IMR-90 (cell line): ENCODE measurements around the gene AKAP8L.

Experiments used
- BHLHE40 ChIP-seq: fragments of 150-350 bp; IDR thresholded peaks from 2 replicates; pipeline ENCODE4 v1.6.1; 2016; ENCODE audit warnings: mild to moderate bottlenecking, low read depth, low read length
- CEBPB ChIP-seq: IDR thresholded peaks from 2 replicates; pipeline ENCODE4 v1.6.1; 2012; ENCODE audit warnings: low read depth, low read length, improper control_type of control experiment
- CHD1 ChIP-seq: IDR thresholded peaks from 2 replicates; pipeline ENCODE4 v1.6.1; 2012; ENCODE audit warnings: low read depth, low read length, improper control_type of control experiment
- CTCF ChIP-seq: conservative IDR thresholded peaks from 2 replicates; pipeline ENCODE4 v1.5.1; 2012; ENCODE audit warnings: mild to moderate bottlenecking, low read depth, low read length, improper control_type of control experiment
- FOS ChIP-seq: fragments of 150-350 bp; IDR thresholded peaks from 2 replicates; pipeline ENCODE4 v1.6.1; 2016; ENCODE audit warnings: low read depth, low read length
- MAFK ChIP-seq: IDR thresholded peaks from 2 replicates; pipeline ENCODE4 v1.6.1; 2012; ENCODE audit warnings: low read depth, low read length, improper control_type of control experiment
- MAZ ChIP-seq: IDR thresholded peaks from 2 replicates; pipeline ENCODE4 v1.6.1; 2012; ENCODE audit warnings: low read depth, mild to moderate bottlenecking, low read length, improper control_type of control experiment, moderate library complexity, borderline replicate concordance
- MXI1 ChIP-seq: IDR thresholded peaks from 2 replicates; pipeline ENCODE4 v1.6.1; 2012; ENCODE audit warnings: low read depth, mild to moderate bottlenecking, low read length, moderate library complexity, borderline replicate concordance
- NFE2L2 ChIP-seq: fragments of 150-350 bp; IDR thresholded peaks from 2 replicates; pipeline ENCODE4 v1.6.1; 2016; ENCODE audit warnings: low read depth, mild to moderate bottlenecking, low read length
- POLR2A ChIP-seq: IDR thresholded peaks from 2 replicates; pipeline ENCODE4 v1.6.1; 2012; ENCODE audit warnings: mild to moderate bottlenecking, low read depth, low read length
- RAD21 ChIP-seq: IDR thresholded peaks from 2 replicates; pipeline ENCODE4 v1.6.1; 2012; ENCODE audit warnings: low read length, improper control_type of control experiment
- RFX5 ChIP-seq: IDR thresholded peaks from 2 replicates; pipeline ENCODE4 v1.8.0; 2012; ENCODE audit warnings: low read depth, mild to moderate bottlenecking, low read length, moderate library complexity
- SMC3 ChIP-seq: fragments of 150-350 bp; IDR thresholded peaks from 2 replicates; pipeline ENCODE4 v1.6.1; 2016; ENCODE audit warnings: low read depth, mild to moderate bottlenecking, antibody characterized with exemption, low read length, moderate library complexity
- TF ChIP-seq, protein P1 (sequence below): fragments of 150-350 bp; IDR thresholded peaks from 2 replicates; pipeline ENCODE4 v1.6.1; 2017; ENCODE audit warnings: mild to moderate bottlenecking, antibody characterized with exemption, low read length, low read depth

DNA sequence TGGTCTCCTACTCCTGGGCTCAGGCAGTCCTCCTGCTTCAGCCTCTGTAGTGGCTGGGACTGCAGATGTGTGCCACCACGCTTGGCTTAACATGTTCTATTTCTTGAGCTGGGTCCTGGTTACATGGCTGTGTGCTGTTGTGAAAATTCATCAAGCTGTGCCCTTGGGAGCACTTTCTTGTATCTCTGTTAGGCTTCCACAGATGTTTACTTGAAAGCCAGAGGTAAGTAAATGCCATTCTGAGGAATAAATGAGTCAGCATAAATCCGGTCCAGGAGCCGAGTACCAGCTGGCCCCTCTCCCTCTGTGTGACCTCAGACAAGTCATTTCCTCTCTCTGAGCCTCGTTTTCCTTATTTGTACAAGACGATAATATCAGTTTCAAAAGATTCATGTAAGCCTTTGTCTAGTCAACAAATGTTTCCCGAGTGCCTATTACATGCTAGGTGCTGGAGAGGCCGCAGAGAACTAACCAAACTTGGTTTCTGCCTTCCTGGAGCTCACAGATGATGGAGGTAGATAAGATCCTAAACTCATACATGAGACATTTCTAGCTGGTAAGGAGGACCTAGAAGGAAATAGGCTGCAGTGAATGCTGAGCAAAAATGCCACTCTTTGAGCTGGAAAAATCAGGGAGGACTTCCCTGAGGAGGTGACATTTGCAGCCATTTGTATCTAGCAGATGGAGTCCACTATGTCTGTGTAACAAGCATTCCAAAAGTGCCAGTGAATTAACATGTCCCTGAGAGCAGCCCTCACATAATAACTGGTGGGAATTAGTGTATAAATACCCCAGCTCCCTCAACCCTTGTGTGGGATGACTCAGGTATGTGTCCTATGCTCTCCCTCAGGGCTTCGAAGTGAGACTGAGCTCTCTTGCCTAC lies 48.3 kb upstream of the AKAP8L start:
- TF ChIP-seq SMC3 (no peak), POLR2A (no peak), CTCF (no peak), MAFK (peak; percentile 78), NFE2L2 (peak; percentile 58), MXI1 (no peak), CEBPB (no peak), CHD1 (no peak), RAD21 (no peak), MAZ (no peak), RFX5 (no peak), FOS (no peak), BHLHE40 (no peak)
- TF ChIP-seq, protein P1, sequence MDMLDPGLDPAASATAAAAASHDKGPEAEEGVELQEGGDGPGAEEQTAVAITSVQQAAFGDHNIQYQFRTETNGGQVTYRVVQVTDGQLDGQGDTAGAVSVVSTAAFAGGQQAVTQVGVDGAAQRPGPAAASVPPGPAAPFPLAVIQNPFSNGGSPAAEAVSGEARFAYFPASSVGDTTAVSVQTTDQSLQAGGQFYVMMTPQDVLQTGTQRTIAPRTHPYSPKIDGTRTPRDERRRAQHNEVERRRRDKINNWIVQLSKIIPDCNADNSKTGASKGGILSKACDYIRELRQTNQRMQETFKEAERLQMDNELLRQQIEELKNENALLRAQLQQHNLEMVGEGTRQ, result no peak
